Calu3 (cell line): ENCODE data around the gene MSLN. TPM values are rescaled to one million over a fixed set of nuclear protein-coding genes. Genes with fewer than 3 reads are reported as not detected.

Source experiments
- BruUV-seq: library from RNA; stranded (reverse); fragments of 400-500 nt; replicated peaks from 2 replicates; lab custom pipeline; 2021; lab: Mats Ljungman, UMichigan
- CTCF ChIA-PET: fragments of 300-600 bp; sonication (Branson Sonifier 250); formaldehyde crosslinking; loops from one replicate; lab custom pipeline; 2022; ENCODE audit warnings: antibody characterized with exemption; lab: Charles Lee
- DNase-seq: peaks from one replicate; pipeline ENCODE4 v3.0.0; 2022
- H3K27ac Mint-ChIP-seq: one replicate; pipeline ENCODE4 v1.8.0; 2022; ENCODE audit warnings: mixed read lengths; ENCODE audit not compliant: unreplicated experiment
- H3K27me3 Mint-ChIP-seq: one replicate; pipeline ENCODE4 v1.8.0; 2022; ENCODE audit warnings: mixed read lengths; ENCODE audit not compliant: unreplicated experiment
- H3K36me3 Mint-ChIP-seq: one replicate; pipeline ENCODE4 v1.8.0; 2022; ENCODE audit warnings: mild to moderate bottlenecking, moderate library complexity, mixed read lengths; ENCODE audit not compliant: insufficient read depth, unreplicated experiment
- H3K4me1 Mint-ChIP-seq: one replicate; pipeline ENCODE4 v1.8.0; 2022; ENCODE audit warnings: mild to moderate bottlenecking, low read depth, mixed read lengths; ENCODE audit not compliant: unreplicated experiment
- H3K4me3 Mint-ChIP-seq: one replicate; pipeline ENCODE4 v1.8.0; 2022; ENCODE audit warnings: mild to moderate bottlenecking, low read depth, moderate library complexity, mixed read lengths; ENCODE audit not compliant: unreplicated experiment
- H3K9me3 Mint-ChIP-seq: one replicate; pipeline ENCODE4 v1.8.0; 2022; ENCODE audit warnings: low read depth, mixed read lengths; ENCODE audit not compliant: unreplicated experiment
- intact Hi-C: fragments of 100-400 bp; cut with micrococcal nuclease; formaldehyde crosslinking; loops from one replicate; pipeline ENCODE4 v1.10.0; 2022; ENCODE audit not compliant: unreplicated experiment
- total RNA-seq: library from RNA; stranded (reverse); gene quantifications from 2 replicates; pipeline ENCODE4 v1.2.3, GENCODE V29; 2022
- TF ChIP-seq, protein P1 (sequence below): fragments of 200-600 bp; IDR thresholded peaks from one replicate; pipeline ENCODE4 v1.8.0; 2022; ENCODE audit warnings: antibody characterized with exemption; ENCODE audit not compliant: unreplicated experiment

Gene MSLN
- total RNA-seq, 1 experiment from 2014 or later = 3.4 TPM

DNA sequence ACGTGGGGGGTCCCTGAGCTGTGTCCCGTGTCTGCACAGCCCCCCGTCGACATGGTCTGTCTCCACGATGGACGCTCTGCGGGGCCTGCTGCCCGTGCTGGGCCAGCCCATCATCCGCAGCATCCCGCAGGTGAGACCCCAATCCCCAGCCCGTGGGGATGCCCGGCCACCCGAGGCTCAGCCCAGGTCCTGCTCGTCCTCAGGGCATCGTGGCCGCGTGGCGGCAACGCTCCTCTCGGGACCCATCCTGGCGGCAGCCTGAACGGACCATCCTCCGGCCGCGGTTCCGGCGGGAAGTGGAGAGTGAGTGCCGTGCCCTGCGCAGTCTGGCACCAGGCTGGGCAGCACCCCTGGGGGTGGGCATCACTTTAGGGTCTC is 4.9 kb downstream of the MSLN start:
- no peaks in the 10 kb centered on the region for H3K9me3 Mint-ChIP-seq
- TF ChIP-seq, protein P1, sequence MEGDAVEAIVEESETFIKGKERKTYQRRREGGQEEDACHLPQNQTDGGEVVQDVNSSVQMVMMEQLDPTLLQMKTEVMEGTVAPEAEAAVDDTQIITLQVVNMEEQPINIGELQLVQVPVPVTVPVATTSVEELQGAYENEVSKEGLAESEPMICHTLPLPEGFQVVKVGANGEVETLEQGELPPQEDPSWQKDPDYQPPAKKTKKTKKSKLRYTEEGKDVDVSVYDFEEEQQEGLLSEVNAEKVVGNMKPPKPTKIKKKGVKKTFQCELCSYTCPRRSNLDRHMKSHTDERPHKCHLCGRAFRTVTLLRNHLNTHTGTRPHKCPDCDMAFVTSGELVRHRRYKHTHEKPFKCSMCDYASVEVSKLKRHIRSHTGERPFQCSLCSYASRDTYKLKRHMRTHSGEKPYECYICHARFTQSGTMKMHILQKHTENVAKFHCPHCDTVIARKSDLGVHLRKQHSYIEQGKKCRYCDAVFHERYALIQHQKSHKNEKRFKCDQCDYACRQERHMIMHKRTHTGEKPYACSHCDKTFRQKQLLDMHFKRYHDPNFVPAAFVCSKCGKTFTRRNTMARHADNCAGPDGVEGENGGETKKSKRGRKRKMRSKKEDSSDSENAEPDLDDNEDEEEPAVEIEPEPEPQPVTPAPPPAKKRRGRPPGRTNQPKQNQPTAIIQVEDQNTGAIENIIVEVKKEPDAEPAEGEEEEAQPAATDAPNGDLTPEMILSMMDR = no peak
- no TSS peak for BruUV-seq
- peaks cover 12% of the 10 kb centered on the region for H3K27me3 Mint-ChIP-seq
- DNase-seq = no peak
- CTCF ChIA-PET = no interaction called here
- no peak overlapping the region for H3K27ac Mint-ChIP-seq
- peaks cover 7% of the 10 kb centered on the region for H3K36me3 Mint-ChIP-seq
- intact Hi-C loops = no loop called here
- peaks cover 14% of the 10 kb centered on the region for H3K4me1 Mint-ChIP-seq
- H3K4me3 Mint-ChIP-seq = no peak overlapping the region

DNA sequence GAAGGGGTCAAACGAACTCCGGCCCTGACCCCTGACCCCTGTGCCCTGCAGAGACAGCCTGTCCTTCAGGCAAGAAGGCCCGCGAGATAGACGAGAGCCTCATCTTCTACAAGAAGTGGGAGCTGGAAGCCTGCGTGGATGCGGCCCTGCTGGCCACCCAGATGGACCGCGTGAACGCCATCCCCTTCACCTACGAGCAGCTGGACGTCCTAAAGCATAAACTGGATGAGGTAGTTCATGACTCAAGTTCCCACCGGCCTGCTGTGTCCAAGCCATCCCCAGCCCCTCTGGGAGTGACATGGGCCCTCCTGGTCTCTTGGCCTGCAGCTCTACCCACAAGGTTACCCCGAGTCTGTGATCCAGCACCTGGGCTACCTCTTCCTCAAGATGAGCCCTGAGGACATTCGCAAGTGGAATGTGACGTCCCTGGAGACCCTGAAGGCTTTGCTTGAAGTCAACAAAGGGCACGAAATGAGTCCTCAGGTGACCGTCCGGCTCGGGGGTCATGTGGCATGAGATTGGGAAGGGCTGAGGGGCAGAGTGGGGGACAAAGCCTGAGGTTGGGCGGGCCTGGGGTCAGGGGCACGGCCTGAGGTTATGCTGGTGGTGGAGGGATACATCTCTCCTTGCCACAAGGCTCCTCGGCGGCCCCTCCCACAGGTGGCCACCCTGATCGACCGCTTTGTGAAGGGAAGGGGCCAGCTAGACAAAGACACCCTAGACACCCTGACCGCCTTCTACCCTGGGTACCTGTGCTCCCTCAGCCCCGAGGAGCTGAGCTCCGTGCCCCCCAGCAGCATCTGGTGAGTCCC is 5.7 kb downstream of the MSLN start:
- H3K36me3 Mint-ChIP-seq = peaks cover 4% of the 10 kb centered on the region
- no peaks in the 10 kb centered on the region for H3K9me3 Mint-ChIP-seq
- TF ChIP-seq, protein P1 = no peak
- DNase-seq = no peak
- H3K27me3 Mint-ChIP-seq = peaks cover 10% of the 10 kb centered on the region
- H3K27ac Mint-ChIP-seq = no peak overlapping the region
- intact Hi-C loops = no loop called here
- CTCF ChIA-PET = no interaction called here
- no TSS peak for BruUV-seq
- H3K4me3 Mint-ChIP-seq = no peak overlapping the region
- H3K4me1 Mint-ChIP-seq = peaks cover 7% of the 10 kb centered on the region

DNA sequence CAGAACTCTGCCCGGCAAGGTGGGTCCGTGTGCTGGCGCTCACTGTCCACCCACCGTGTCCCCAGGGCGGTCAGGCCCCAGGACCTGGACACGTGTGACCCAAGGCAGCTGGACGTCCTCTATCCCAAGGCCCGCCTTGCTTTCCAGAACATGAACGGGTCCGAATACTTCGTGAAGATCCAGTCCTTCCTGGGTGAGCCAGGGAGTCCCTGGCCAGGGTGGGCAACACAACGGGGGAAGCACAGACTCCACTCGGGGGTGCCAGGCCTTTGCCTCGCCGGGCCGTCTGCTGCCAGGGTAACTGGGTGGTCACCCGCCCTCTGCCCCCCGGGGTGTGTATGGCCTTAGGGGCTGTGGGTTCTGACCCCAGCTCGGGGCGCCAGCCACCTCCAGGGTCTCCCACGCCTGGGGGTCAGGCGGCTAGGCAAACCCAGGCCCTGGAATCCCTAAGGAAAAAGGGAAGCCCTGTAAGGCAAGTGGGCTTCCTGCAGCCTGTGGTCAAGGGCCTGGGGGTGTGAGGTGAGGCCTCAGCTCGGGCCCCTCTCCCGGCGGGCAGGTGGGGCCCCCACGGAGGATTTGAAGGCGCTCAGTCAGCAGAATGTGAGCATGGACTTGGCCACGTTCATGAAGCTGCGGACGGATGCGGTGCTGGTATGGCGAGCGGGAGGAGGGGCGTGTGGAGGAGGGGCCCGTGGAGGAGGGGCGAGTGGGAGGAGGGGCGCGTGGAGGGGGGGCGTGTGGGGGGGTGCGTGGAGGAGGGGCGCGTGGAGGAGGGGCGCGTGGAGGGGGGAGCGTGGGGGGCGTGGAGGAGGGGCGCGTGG is 6.5 kb downstream of the MSLN start:
- H3K36me3 Mint-ChIP-seq = peaks cover 4% of the 10 kb centered on the region
- peaks cover 10% of the 10 kb centered on the region for H3K27me3 Mint-ChIP-seq
- DNase-seq = no peak
- TF ChIP-seq, protein P1 = no peak
- intact Hi-C loops = no loop called here
- H3K4me3 Mint-ChIP-seq = no peak overlapping the region
- no peaks in the 10 kb centered on the region for H3K9me3 Mint-ChIP-seq
- H3K27ac Mint-ChIP-seq = no peak overlapping the region
- H3K4me1 Mint-ChIP-seq = no peaks in the 10 kb centered on the region
- BruUV-seq = no TSS peak
- CTCF ChIA-PET = no interaction called here

DNA sequence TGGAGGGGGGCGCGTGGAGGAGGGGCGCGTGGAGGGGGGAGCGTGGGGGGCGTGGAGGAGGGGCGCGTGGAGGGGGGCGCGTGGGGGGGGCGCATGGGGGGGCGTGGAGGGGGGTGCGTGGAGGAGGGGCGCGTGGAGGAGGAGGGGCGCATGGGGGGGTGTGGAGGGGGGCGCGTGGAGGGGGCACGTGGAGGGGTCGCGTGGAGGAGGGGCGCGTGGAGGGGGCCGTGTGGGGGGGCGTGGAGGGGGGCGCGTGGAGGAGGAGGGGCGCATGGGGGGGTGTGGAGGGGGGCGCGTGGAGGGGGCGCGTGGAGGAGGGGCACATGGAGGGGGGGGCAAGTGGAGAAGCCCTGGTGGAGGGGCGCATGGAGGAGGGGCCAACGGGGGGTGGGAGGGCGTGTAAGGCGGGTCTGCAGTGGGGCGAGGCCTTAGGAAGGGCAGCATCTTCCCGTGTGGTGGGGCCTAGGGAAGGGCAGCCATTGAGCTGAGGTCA is 7.3 kb downstream of the MSLN start:
- no TSS peak for BruUV-seq
- TF ChIP-seq, protein P1 = no peak
- H3K4me3 Mint-ChIP-seq = no peak overlapping the region
- no peak overlapping the region for H3K27ac Mint-ChIP-seq
- DNase-seq = no peak
- H3K4me1 Mint-ChIP-seq = no peaks in the 10 kb centered on the region
- CTCF ChIA-PET = no interaction called here
- intact Hi-C loops = no loop called here
- peaks cover 4% of the 10 kb centered on the region for H3K36me3 Mint-ChIP-seq
- no peaks in the 10 kb centered on the region for H3K9me3 Mint-ChIP-seq
- peaks cover 10% of the 10 kb centered on the region for H3K27me3 Mint-ChIP-seq
